SU-DHL-6 (cell line): ENCODE measurements around the gene WWP2.

Experiments used
- H2AFZ ChIP-seq: fragments of 200-600 bp; sonication (generic); 2 replicates; pipeline ENCODE4 v1.6.1; 2014; ENCODE audit warnings: low read depth, mild to moderate bottlenecking, moderate library complexity, mixed read lengths, antibody characterized with exemption, low read length; ENCODE audit not compliant: severe bottlenecking
- H3F3A ChIP-seq: fragments of 200-600 bp; shearing (Covaris generic); 2 replicates; pipeline ENCODE4 v1.6.0; 2016; ENCODE audit warnings: antibody characterized with exemption, mild to moderate bottlenecking; ENCODE audit not compliant: insufficient read depth
- H3K27ac ChIP-seq: fragments of 200-600 bp; sonication (generic); 2 replicates; pipeline ENCODE4 v1.5.1; 2016; ENCODE audit warnings: low read depth, mild to moderate bottlenecking, low read length, moderate library complexity, mixed read lengths
- H3K27me3 ChIP-seq: fragments of 200-600 bp; sonication (generic), shearing (Covaris generic); 2 replicates; pipeline ENCODE4 v1.6.0; 2014; ENCODE audit warnings: mild to moderate bottlenecking, low read length
- H3K36me3 ChIP-seq: fragments of 200-600 bp; sonication (generic); 2 replicates; pipeline ENCODE4 v1.6.1; 2014; ENCODE audit warnings: mild to moderate bottlenecking, low read length, mixed read lengths
- H3K4me2 ChIP-seq: fragments of 300-600, 200-600 bp; shearing (Covaris generic), sonication (generic); 2 replicates; pipeline ENCODE4 v1.6.0; 2014; ENCODE audit warnings: low read length, low read depth, mild to moderate bottlenecking; ENCODE audit not compliant: poor library complexity, severe bottlenecking
- H3K4me3 ChIP-seq: fragments of 200-600 bp; sonication (generic); 2 replicates; pipeline ENCODE4 v1.5.1; 2014; ENCODE audit warnings: antibody characterized with exemption, low read length, mild to moderate bottlenecking, mixed read lengths; ENCODE audit not compliant: insufficient read depth, poor library complexity, severe bottlenecking
- H3K79me2 ChIP-seq: fragments of 200-600 bp; sonication (generic); 2 replicates; pipeline ENCODE4 v1.6.1; 2014; ENCODE audit warnings: mild to moderate bottlenecking, low read length, moderate library complexity; ENCODE audit not compliant: insufficient read depth
- H3K9ac ChIP-seq: fragments of 200-600 bp; sonication (generic); 2 replicates; pipeline ENCODE4 v1.7.0; 2014; ENCODE audit warnings: mild to moderate bottlenecking, low read length
- H3K9me2 ChIP-seq: fragments of 200-600 bp; sonication (generic); replicated peaks from 2 replicates; pipeline ENCODE4 v1.6.1; 2014; ENCODE audit warnings: low read length; ENCODE audit not compliant: insufficient read depth
- H3K9me3 ChIP-seq: fragments of 200-600 bp; sonication (generic); 2 replicates; pipeline ENCODE4 v1.6.1; 2014; ENCODE audit warnings: low read length, mixed read lengths; ENCODE audit not compliant: insufficient read depth
- H4K20me1 ChIP-seq: fragments of 200-600 bp; sonication (generic); 2 replicates; pipeline ENCODE4 v1.6.1; 2014; ENCODE audit warnings: low read depth, mild to moderate bottlenecking, antibody characterized with exemption, low read length, moderate library complexity, mixed read lengths
- CTCF ChIP-seq: fragments of 200-600 bp; sonication (generic); IDR thresholded peaks from one replicate; pipeline ENCODE4 v1.5.1; 2017; ENCODE audit warnings: antibody characterized with exemption, mild to moderate bottlenecking, low read length, moderate library complexity; ENCODE audit not compliant: insufficient read depth, poor library complexity, severe bottlenecking
- EZH2phosphoT487 ChIP-seq: fragments of 200-600 bp; sonication (generic), shearing (Covaris generic); conservative IDR thresholded peaks from 2 replicates; pipeline ENCODE4 v1.6.1; 2018; ENCODE audit warnings: mild to moderate bottlenecking, antibody characterized with exemption, low read length, moderate library complexity, mixed read lengths

The WWP2 gene

DNA sequence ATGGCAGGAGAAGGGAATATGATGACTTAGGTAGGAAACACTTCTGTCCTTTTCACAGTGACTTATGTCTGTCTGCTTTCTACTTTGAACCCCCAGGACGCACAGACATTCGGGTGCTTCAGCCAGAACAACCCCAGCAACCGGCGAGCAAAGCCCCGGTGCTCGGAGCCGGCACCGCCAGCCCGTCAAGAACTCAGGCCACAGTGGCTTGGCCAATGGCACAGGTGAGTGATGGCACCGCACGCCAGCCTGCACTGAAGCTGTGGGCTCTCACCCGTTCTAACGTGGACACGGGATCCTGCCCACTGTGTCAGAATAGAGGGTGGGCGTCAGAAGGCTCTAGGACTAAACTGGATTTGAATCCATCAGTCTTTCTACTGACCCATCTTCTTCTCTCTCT is 109.6 kb downstream of the WWP2 start:
- no peak overlapping the region for H3K9ac ChIP-seq
- H3K4me3 ChIP-seq = no peak overlapping the region
- no peaks in the 10 kb centered on the region for H3K79me2 ChIP-seq
- no peaks in the 10 kb centered on the region for H4K20me1 ChIP-seq
- no peak overlapping the region for H3K4me2 ChIP-seq
- no peaks in the 10 kb centered on the region for H3F3A ChIP-seq
- TF ChIP-seq CTCF = no peak
- TF ChIP-seq EZH2phosphoT487 = no peak
- no peak overlapping the region for H2AFZ ChIP-seq
- no peaks in the 10 kb centered on the region for H3K27me3 ChIP-seq
- H3K36me3 ChIP-seq = no peaks in the 10 kb centered on the region
- H3K9me3 ChIP-seq = no peaks in the 10 kb centered on the region
- H3K27ac ChIP-seq = no peak overlapping the region
- no peaks in the 10 kb centered on the region for H3K9me2 ChIP-seq

DNA sequence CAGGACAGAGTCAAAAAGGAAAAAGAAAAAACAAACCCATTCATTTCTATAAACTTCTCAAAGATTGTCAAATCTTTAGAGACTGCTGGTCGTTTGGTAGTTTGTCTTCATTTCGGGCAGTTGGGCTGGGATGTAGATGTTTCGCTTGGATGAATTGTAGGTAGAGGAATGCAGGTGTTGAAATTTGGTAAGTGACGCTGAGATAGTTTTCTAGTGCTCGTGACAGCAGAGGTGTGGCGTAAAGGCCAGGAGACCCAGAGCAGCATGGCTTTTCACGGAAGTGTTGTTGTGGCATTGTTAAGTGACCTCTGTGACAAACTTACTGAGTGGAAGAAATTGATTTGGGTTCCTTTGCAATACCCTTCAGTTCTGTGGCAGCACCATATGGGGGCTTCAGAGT is 110.8 kb downstream of the WWP2 start:
- H3K9me2 ChIP-seq = no peaks in the 10 kb centered on the region
- no peak overlapping the region for H2AFZ ChIP-seq
- TF ChIP-seq EZH2phosphoT487 = no peak
- TF ChIP-seq CTCF = no peak
- no peak overlapping the region for H3K4me3 ChIP-seq
- no peaks in the 10 kb centered on the region for H3F3A ChIP-seq
- H4K20me1 ChIP-seq = no peaks in the 10 kb centered on the region
- no peaks in the 10 kb centered on the region for H3K79me2 ChIP-seq
- H3K4me2 ChIP-seq = no peak overlapping the region
- H3K27ac ChIP-seq = no peak overlapping the region
- no peaks in the 10 kb centered on the region for H3K27me3 ChIP-seq
- no peaks in the 10 kb centered on the region for H3K9me3 ChIP-seq
- H3K9ac ChIP-seq = no peak overlapping the region
- H3K36me3 ChIP-seq = no peaks in the 10 kb centered on the region

- Histone ChIP-seq H3K4me3 (no peak overlapping the region), H3K36me3 (no peaks in the 10 kb centered on the region), H3K9me2 (no peaks in the 10 kb centered on the region), H4K20me1 (no peaks in the 10 kb centered on the region), H3K9ac (no peak overlapping the region), H3K27me3 (no peaks in the 10 kb centered on the region), H3K9me3 (no peaks in the 10 kb centered on the region), H3K4me2 (no peak overlapping the region), H3K27ac (no peak overlapping the region), H3F3A (no peaks in the 10 kb centered on the region), H3K79me2 (no peaks in the 10 kb centered on the region), H2AFZ (no peak overlapping the region)
- no peak for TF ChIP-seq CTCF
- TF ChIP-seq EZH2phosphoT487 = no peak
Measured at GRCh38 chr16:69873783-69874182, 111.7 kb downstream of the WWP2 start.

DNA sequence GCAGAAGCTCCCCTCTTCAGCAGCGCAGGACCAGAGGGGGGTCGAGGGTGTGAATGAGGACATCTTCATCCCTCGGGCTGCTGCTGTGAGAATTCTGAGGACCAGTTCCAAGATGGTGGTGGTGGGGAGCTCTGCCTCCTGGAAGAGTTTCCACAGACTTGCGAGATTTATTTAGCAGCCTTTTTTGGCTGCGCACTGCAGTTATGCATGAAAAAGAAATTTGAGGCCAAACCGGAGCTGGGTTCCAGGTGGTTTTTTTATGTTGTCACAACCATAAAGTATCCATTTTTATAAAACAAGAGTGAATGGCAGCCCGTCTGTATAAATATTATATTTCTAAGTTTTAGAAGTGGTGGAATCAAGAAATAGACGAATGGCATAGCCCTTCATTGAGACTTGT is 112.1 kb downstream of the WWP2 start:
- Histone ChIP-seq H3K9ac (no peak overlapping the region), H3K4me3 (no peak overlapping the region), H3K27ac (no peak overlapping the region), H2AFZ (no peak overlapping the region), H3K79me2 (no peaks in the 10 kb centered on the region), H4K20me1 (no peaks in the 10 kb centered on the region), H3K9me2 (no peaks in the 10 kb centered on the region), H3F3A (no peaks in the 10 kb centered on the region), H3K4me2 (no peak overlapping the region), H3K9me3 (no peaks in the 10 kb centered on the region), H3K36me3 (no peaks in the 10 kb centered on the region), H3K27me3 (no peaks in the 10 kb centered on the region)
- TF ChIP-seq EZH2phosphoT487 (no peak), CTCF (no peak)
